GM19238 (cell line): ENCODE measurements around the gene NHSL1.

Experiments
- DNase-seq: peaks from one replicate; pipeline ENCODE4 v3.0.0; 2011; ENCODE audit warnings: low spot score; ENCODE audit not compliant: insufficient read length

Gene NHSL1

GRCh38 chr6:138499303-138500018 is at the start of gene NHSL1:
Gene NHSL1 (minus strand): TSS chr6:138499494. CDS start chr6:138499290, 204 bp downstream.
- peak; percentile 16 for DNase-seq

- DNase-seq, result no peak
These were observed 47.5 kb upstream of the NHSL1 start for GRCh38 chr6:138546733-138547185.

- DNase-seq, result no peak
These were observed 46.3 kb upstream of the NHSL1 start for GRCh38 chr6:138545621-138545980.

- DNase-seq, result no peak
These were observed 45.2 kb upstream of the NHSL1 start for GRCh38 chr6:138544501-138544900.

- DNase-seq, result no peak
These were observed 44.4 kb upstream of the NHSL1 start for GRCh38 chr6:138543657-138544056.

GRCh38 chr6:138541823-138542481 is 42.7 kb upstream of the NHSL1 start:
- DNase-seq, result no peak

GRCh38 chr6:138540468-138540867 is 41.2 kb upstream of the NHSL1 start:
- DNase-seq, result no peak

GRCh38 chr6:138539876-138540275 is 40.6 kb upstream of the NHSL1 start:
- no peak for DNase-seq

GRCh38 chr6:138538390-138539031 is 39.2 kb upstream of the NHSL1 start:
- DNase-seq, result no peak

- DNase-seq, result no peak
These were observed 37.8 kb upstream of the NHSL1 start for GRCh38 chr6:138537106-138537505.

GRCh38 chr6:138535728-138536455 is 36.6 kb upstream of the NHSL1 start:
- DNase-seq, result no peak

- DNase-seq, result no peak
These were observed 34.4 kb upstream of the NHSL1 start for GRCh38 chr6:138533667-138534066.

GRCh38 chr6:138531387-138531786 is 32.1 kb upstream of the NHSL1 start:
- DNase-seq, result no peak

GRCh38 chr6:138529478-138529877 is 30.2 kb upstream of the NHSL1 start:
- no peak for DNase-seq

GRCh38 chr6:138528956-138529355 is 29.7 kb upstream of the NHSL1 start:
- no peak for DNase-seq

- no peak for DNase-seq
These were observed 28.8 kb upstream of the NHSL1 start for GRCh38 chr6:138528137-138528536.

- no peak for DNase-seq
These were observed 28.3 kb upstream of the NHSL1 start for GRCh38 chr6:138527411-138528088.

GRCh38 chr6:138526822-138527235 is 27.5 kb upstream of the NHSL1 start:
- no peak for DNase-seq

GRCh38 chr6:138525355-138525754 is 26.1 kb upstream of the NHSL1 start:
- no peak for DNase-seq

- DNase-seq, result no peak
These were observed 25.2 kb upstream of the NHSL1 start for GRCh38 chr6:138524526-138524925.
